Peyer's patch (tissue), 4 donors: ENCODE results near the gene ELK3.

Source experiments
- CTCF ChIP-seq, 6 experiments: fragments of 450-650 bp in 4 of 6; fragments of 200-600 bp in 2 of 6; sonication (generic) in 1 of 6; IDR thresholded peaks; one replicate each; pipeline ENCODE4 v1.5.1; 2017 to 2019; ENCODE audit warnings: antibody characterized with exemption in 6 of 6, mild to moderate bottlenecking in 3 of 6, moderate library complexity in 1 of 6
- POLR2A ChIP-seq, 2 donors: fragments of 450-650 bp; IDR thresholded peaks; one replicate each; pipeline ENCODE4 v1.5.1; 2017; ENCODE audit warnings: antibody characterized with exemption in 2 of 2, mild to moderate bottlenecking in 2 of 2, moderate library complexity in 2 of 2

- TF ChIP-seq POLR2A (IDR thresholded peaks at IDR 0.05) (no peak), CTCF (IDR thresholded peaks at IDR 0.05) (no peak)
These were observed 80.2 kb downstream of the ELK3 start for GRCh38 chr12:96274331-96274730.
